B cell (primary cell): ENCODE data around the gene FAM78B.

Experiments
- EZH2 ChIP-seq: IDR thresholded peaks from 2 replicates; pipeline ENCODE4 v1.6.1; 2012; ENCODE audit warnings: borderline replicate concordance, low read depth, mild to moderate bottlenecking, moderate library complexity, low read length; ENCODE audit not compliant: insufficient read depth, poor library complexity, severe bottlenecking
- TF ChIP-seq, protein P1 (sequence below): fragments of 200-600 bp; IDR thresholded peaks from one replicate; pipeline ENCODE4 v1.8.0; 2022; ENCODE audit warnings: antibody characterized with exemption, mild to moderate bottlenecking

GRCh38 chr1:166197597-166197996 lies 30.8 kb upstream of the FAM78B start:
- TF ChIP-seq, protein P1, sequence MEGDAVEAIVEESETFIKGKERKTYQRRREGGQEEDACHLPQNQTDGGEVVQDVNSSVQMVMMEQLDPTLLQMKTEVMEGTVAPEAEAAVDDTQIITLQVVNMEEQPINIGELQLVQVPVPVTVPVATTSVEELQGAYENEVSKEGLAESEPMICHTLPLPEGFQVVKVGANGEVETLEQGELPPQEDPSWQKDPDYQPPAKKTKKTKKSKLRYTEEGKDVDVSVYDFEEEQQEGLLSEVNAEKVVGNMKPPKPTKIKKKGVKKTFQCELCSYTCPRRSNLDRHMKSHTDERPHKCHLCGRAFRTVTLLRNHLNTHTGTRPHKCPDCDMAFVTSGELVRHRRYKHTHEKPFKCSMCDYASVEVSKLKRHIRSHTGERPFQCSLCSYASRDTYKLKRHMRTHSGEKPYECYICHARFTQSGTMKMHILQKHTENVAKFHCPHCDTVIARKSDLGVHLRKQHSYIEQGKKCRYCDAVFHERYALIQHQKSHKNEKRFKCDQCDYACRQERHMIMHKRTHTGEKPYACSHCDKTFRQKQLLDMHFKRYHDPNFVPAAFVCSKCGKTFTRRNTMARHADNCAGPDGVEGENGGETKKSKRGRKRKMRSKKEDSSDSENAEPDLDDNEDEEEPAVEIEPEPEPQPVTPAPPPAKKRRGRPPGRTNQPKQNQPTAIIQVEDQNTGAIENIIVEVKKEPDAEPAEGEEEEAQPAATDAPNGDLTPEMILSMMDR = no peak
- TF ChIP-seq EZH2 = no peak
